ENCODE data around the gene SEC14L2. TPM values are rescaled to one million over a fixed set of nuclear protein-coding genes. Genes with fewer than 3 reads are reported as not detected.

Gene SEC14L2
- total and polyA plus RNA-seq, 12 donors, result 0.78 to 7.7 (median 4.2) TPM

DNA sequence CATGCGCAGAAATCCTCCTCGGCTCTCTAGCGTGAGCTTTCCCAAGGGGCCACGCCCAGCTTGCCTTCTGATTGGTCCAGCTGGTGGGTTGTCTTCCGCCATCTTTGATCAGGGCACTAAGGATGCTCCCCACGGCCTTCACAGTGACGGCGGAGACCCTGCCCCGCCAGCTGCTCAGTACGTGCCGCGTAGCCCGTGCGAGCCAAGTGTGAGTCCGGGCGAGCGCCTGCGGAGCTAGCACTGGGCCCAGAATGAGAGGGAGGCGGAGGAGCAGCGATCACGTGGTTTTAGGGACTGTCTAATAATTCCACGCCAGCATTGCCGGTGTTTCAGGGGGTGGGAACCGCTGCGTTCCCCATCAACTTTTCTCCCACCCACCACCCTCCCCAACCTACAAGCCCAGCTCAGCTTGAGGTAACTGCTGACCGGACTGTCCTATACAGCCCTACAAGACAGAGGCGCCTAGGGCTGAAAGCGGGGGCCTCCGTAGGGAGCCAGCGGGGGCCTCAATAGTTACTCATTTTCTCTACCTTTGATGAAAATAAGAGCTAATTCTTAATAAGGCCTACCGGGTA is 27.2 kb downstream of the SEC14L2 start:
- intact Hi-C loops (cut with DNase I), result no loop called here
- Histone ChIP-seq H3K27ac (peak overlapping the region; percentile 85 to 99 (median 96)), H3K9me3 (replicated peaks in 1 of 3) (no peaks in the 10 kb centered on the region), H3K36me3 (replicated peaks in 1 of 2) (peaks cover 0 to 9% of the 10 kb centered on the region in 2 donors), H3K4me1 (replicated peaks in 1 of 2) (peaks cover 19 to 41% of the 10 kb centered on the region in 2 donors), H3K4me3 (peak overlapping the region in 2 of 4 donors; percentile 62 to 89), H3K27me3 (no peaks in the 10 kb centered on the region)
- WGBS, 4 donors, result 2 to 6% (median 3%) methylated on average over 14 to 31 of the region's 31 CpGs
- TF ChIP-seq, protein P1, sequence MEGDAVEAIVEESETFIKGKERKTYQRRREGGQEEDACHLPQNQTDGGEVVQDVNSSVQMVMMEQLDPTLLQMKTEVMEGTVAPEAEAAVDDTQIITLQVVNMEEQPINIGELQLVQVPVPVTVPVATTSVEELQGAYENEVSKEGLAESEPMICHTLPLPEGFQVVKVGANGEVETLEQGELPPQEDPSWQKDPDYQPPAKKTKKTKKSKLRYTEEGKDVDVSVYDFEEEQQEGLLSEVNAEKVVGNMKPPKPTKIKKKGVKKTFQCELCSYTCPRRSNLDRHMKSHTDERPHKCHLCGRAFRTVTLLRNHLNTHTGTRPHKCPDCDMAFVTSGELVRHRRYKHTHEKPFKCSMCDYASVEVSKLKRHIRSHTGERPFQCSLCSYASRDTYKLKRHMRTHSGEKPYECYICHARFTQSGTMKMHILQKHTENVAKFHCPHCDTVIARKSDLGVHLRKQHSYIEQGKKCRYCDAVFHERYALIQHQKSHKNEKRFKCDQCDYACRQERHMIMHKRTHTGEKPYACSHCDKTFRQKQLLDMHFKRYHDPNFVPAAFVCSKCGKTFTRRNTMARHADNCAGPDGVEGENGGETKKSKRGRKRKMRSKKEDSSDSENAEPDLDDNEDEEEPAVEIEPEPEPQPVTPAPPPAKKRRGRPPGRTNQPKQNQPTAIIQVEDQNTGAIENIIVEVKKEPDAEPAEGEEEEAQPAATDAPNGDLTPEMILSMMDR (IDR thresholded peaks at IDR 0.05), result no peak
- TF ChIP-seq POLR2A (IDR thresholded peaks at IDR 0.05), result peak in 1 of 2 donors; percentile 72
- peak; percentile 97 to 100 (median 99) for DNase-seq

- peaks cover 19 to 41% of the 10 kb centered on the region in 2 donors for H3K4me1 ChIP-seq (replicated peaks in 1 of 2)
- DNase-seq, result peak in 1 of 7 donors; percentile 61
- WGBS, 4 donors, result 43 to 51% (median 50%) methylated on average over 18 to 20 of the region's 20 CpGs
These were observed 27.9 kb downstream of the SEC14L2 start for GRCh38 chr22:30424534-30425326.

DNA sequence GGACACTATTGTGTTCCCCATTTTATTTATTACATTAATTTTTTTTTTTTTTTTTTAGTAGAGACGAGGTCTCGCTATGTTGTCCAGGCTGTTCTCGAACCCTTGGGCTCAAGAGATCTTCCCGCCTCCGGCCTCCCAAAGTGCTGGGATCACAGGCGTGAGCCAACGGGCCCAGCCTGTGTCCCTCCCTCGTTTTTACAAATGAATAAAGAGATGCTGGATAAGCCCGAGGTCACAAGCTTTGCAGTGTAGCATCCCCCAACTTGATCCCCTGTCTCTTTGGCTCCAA is 28.5 kb downstream of the SEC14L2 start:
- Histone ChIP-seq H3K27ac (peak overlapping the region in 4 of 5 donors; percentile 67 to 97 (median 77)), H3K36me3 (replicated peaks in 1 of 2) (peaks cover 0 to 2% of the 10 kb centered on the region in 2 donors), H3K27me3 (no peaks in the 10 kb centered on the region), H3K9me3 (replicated peaks in 1 of 3) (no peaks in the 10 kb centered on the region), H3K4me1 (replicated peaks in 1 of 2) (peaks cover 19 to 41% of the 10 kb centered on the region in 2 donors), H3K4me3 (peak overlapping the region in 2 of 4 donors; percentile 52 to 54)
- peak in 1 of 7 donors; percentile 33 for DNase-seq
- TF ChIP-seq POLR2A (IDR thresholded peaks at IDR 0.05), result no peak
- TF ChIP-seq, protein P1 (IDR thresholded peaks at IDR 0.05), result no peak
- intact Hi-C loops (cut with DNase I), result no loop called here
- 3 to 12% (median 8%) methylated on average over 8 to 9 of the region's 9 CpGs for WGBS, 4 donors

More at GRCh38 chr22:30424534-30425326, 27.9 kb downstream of the SEC14L2 start:
- intact Hi-C loops (cut with DNase I), result no loop called here
- Histone ChIP-seq H3K27ac (peak overlapping the region in 3 of 5 donors; percentile 96 to 99 (median 97)), H3K4me3 (peak overlapping the region in 2 of 4 donors; percentile 62 to 89), H3K9me3 (replicated peaks in 1 of 3) (no peaks in the 10 kb centered on the region), H3K27me3 (no peaks in the 10 kb centered on the region), H3K36me3 (replicated peaks in 1 of 2) (peaks cover 0 to 6% of the 10 kb centered on the region in 2 donors)
- TF ChIP-seq POLR2A (IDR thresholded peaks at IDR 0.05), result no peak
- TF ChIP-seq, protein P1 (IDR thresholded peaks at IDR 0.05), result no peak

- intact Hi-C loops (cut with DNase I), result no loop called here
- TF ChIP-seq POLR2A (IDR thresholded peaks at IDR 0.05), result peak in 1 of 2 donors; percentile 28
- TF ChIP-seq, protein P1 (IDR thresholded peaks at IDR 0.05), result no peak
- Histone ChIP-seq H3K27ac (peak within 1 kb of the TSS; percentile 48 to 99 (median 75)), H3K4me3 (peak within 1 kb of the TSS; percentile 45 to 89 (median 51)), H3K36me3 (replicated peaks in 1 of 2) (no peaks in the 10 kb centered on the region), H3K4me1 (replicated peaks in 1 of 2) (peaks cover 19 to 41% of the 10 kb centered on the region in 2 donors), H3K27me3 (no peaks in the 10 kb centered on the region), H3K9me3 (replicated peaks in 1 of 3) (no peaks in the 10 kb centered on the region)
- DNase-seq, result peak; percentile 59 to 78 (median 70)
- WGBS, 4 donors, result 1 to 6% (median 3%) methylated on average over 17 to 61 of the region's 61 CpGs
These were observed 29.0 kb downstream of the SEC14L2 start, which contains the start of gene MTFP1 for GRCh38 chr22:30425616-30426387. Gene MTFP1 (plus strand): TSS chr22:30425768. CDS start chr22:30425880, 112 bp downstream.

All from adrenal gland (tissue), 12 donors.